ENCODE data around the gene LRBA.
"Not testable (repeated sequence)": the region's sequence is repeated elsewhere in the genome, so short reads cannot be mapped to it uniquely, and the experiment has no call there.

The LRBA gene

GRCh38 chr4:151014521-151015458 is at the start of gene LRBA:
Gene LRBA (minus strand): TSS chr4:151015284. CDS start chr4:151014642, 642 bp downstream.
- no peaks in the 10 kb centered on the region for H3K9me3 Mint-ChIP-seq
- peaks cover 22% of the 10 kb centered on the region for H3K4me1 Mint-ChIP-seq (ENCODE audit: low read depth)
- peak within 1 kb of the TSS; percentile 100 for H3K27ac Mint-ChIP-seq
- H3K36me3 Mint-ChIP-seq (ENCODE audit: low read depth): peaks cover 2% of the 10 kb centered on the region
- peak within 1 kb of the TSS; percentile 100 for H3K4me3 Mint-ChIP-seq
- H3K27me3 Mint-ChIP-seq (ENCODE audit: low read depth): no peaks in the 10 kb centered on the region

- H3K9me3 Mint-ChIP-seq; H3K27me3 Mint-ChIP-seq (ENCODE audit: low read depth); H3K36me3 Mint-ChIP-seq (ENCODE audit: low read depth); H3K4me1 Mint-ChIP-seq (ENCODE audit: low read depth); H3K4me3 Mint-ChIP-seq; H3K27ac Mint-ChIP-seq: not testable (repeated sequence)
These were observed 48.1 kb upstream of the LRBA start for GRCh38 chr4:151063143-151063542.

GRCh38 chr4:151055539-151055938 is 40.5 kb upstream of the LRBA start:
- Mint-ChIP-seq H3K27ac (no peak overlapping the region), H3K4me3 (no peak overlapping the region), H3K27me3 (ENCODE audit: low read depth) (no peaks in the 10 kb centered on the region), H3K4me1 (ENCODE audit: low read depth) (no peaks in the 10 kb centered on the region), H3K36me3 (ENCODE audit: low read depth) (no peaks in the 10 kb centered on the region), H3K9me3 (no peaks in the 10 kb centered on the region)

GRCh38 chr4:151052785-151053184 is 37.7 kb upstream of the LRBA start:
- no peaks in the 10 kb centered on the region for H3K9me3 Mint-ChIP-seq
- no peaks in the 10 kb centered on the region for H3K4me1 Mint-ChIP-seq (ENCODE audit: low read depth)
- no peak overlapping the region for H3K27ac Mint-ChIP-seq
- H3K36me3 Mint-ChIP-seq (ENCODE audit: low read depth): no peaks in the 10 kb centered on the region
- H3K4me3 Mint-ChIP-seq: no peak overlapping the region
- no peaks in the 10 kb centered on the region for H3K27me3 Mint-ChIP-seq (ENCODE audit: low read depth)

GRCh38 chr4:151049430-151049884 is 34.4 kb upstream of the LRBA start:
- Mint-ChIP-seq H3K4me1 (ENCODE audit: low read depth) (no peaks in the 10 kb centered on the region), H3K36me3 (ENCODE audit: low read depth) (no peaks in the 10 kb centered on the region), H3K27ac (no peak overlapping the region), H3K27me3 (ENCODE audit: low read depth) (no peaks in the 10 kb centered on the region), H3K4me3 (no peak overlapping the region), H3K9me3 (no peaks in the 10 kb centered on the region)

GRCh38 chr4:151048913-151049312 is 33.8 kb upstream of the LRBA start:
- H3K4me3 Mint-ChIP-seq: no peak overlapping the region

GRCh38 chr4:151046609-151047008 is 31.5 kb upstream of the LRBA start:
- Mint-ChIP-seq H3K4me3 (no peak overlapping the region), H3K9me3 (no peaks in the 10 kb centered on the region), H3K27me3 (ENCODE audit: low read depth) (no peaks in the 10 kb centered on the region), H3K4me1 (ENCODE audit: low read depth) (no peaks in the 10 kb centered on the region), H3K27ac (no peak overlapping the region), H3K36me3 (ENCODE audit: low read depth) (no peaks in the 10 kb centered on the region)

More at GRCh38 chr4:151048913-151049312, 33.8 kb upstream of the LRBA start:
- Mint-ChIP-seq H3K27me3 (ENCODE audit: low read depth) (no peaks in the 10 kb centered on the region), H3K9me3 (no peaks in the 10 kb centered on the region), H3K4me1 (ENCODE audit: low read depth) (no peaks in the 10 kb centered on the region), H3K36me3 (ENCODE audit: low read depth) (no peaks in the 10 kb centered on the region), H3K27ac (no peak overlapping the region)

- Mint-ChIP-seq H3K36me3 (ENCODE audit: low read depth) (no peaks in the 10 kb centered on the region), H3K27ac (no peak overlapping the region), H3K27me3 (ENCODE audit: low read depth) (no peaks in the 10 kb centered on the region), H3K4me1 (ENCODE audit: low read depth) (no peaks in the 10 kb centered on the region), H3K9me3 (no peaks in the 10 kb centered on the region), H3K4me3 (no peak overlapping the region)
These were observed 30.8 kb upstream of the LRBA start for GRCh38 chr4:151045907-151046306.

- H3K27ac Mint-ChIP-seq: no peak overlapping the region
- H3K27me3 Mint-ChIP-seq (ENCODE audit: low read depth): no peaks in the 10 kb centered on the region
- H3K4me3 Mint-ChIP-seq: no peak overlapping the region
- H3K36me3 Mint-ChIP-seq (ENCODE audit: low read depth): no peaks in the 10 kb centered on the region
- no peaks in the 10 kb centered on the region for H3K9me3 Mint-ChIP-seq
- no peaks in the 10 kb centered on the region for H3K4me1 Mint-ChIP-seq (ENCODE audit: low read depth)
These were observed 28.9 kb upstream of the LRBA start for GRCh38 chr4:151043803-151044515.

GRCh38 chr4:151039733-151040132 is 24.6 kb upstream of the LRBA start:
- H3K27me3 Mint-ChIP-seq (ENCODE audit: low read depth): no peaks in the 10 kb centered on the region
- no peaks in the 10 kb centered on the region for H3K36me3 Mint-ChIP-seq (ENCODE audit: low read depth)
- H3K4me3 Mint-ChIP-seq: no peak overlapping the region
- H3K4me1 Mint-ChIP-seq (ENCODE audit: low read depth): peaks cover 3% of the 10 kb centered on the region
- no peaks in the 10 kb centered on the region for H3K9me3 Mint-ChIP-seq
- H3K27ac Mint-ChIP-seq: no peak overlapping the region

GRCh38 chr4:151038452-151039157 is 23.5 kb upstream of the LRBA start:
- Mint-ChIP-seq H3K36me3 (ENCODE audit: low read depth) (no peaks in the 10 kb centered on the region), H3K9me3 (no peaks in the 10 kb centered on the region), H3K4me1 (ENCODE audit: low read depth) (peaks cover 5% of the 10 kb centered on the region), H3K27me3 (ENCODE audit: low read depth) (no peaks in the 10 kb centered on the region), H3K27ac (no peak overlapping the region), H3K4me3 (no peak overlapping the region)

GRCh38 chr4:151035911-151036310 is 20.8 kb upstream of the LRBA start:
- Mint-ChIP-seq H3K4me1 (ENCODE audit: low read depth) (peaks cover 12% of the 10 kb centered on the region), H3K27me3 (ENCODE audit: low read depth) (no peaks in the 10 kb centered on the region), H3K9me3 (no peaks in the 10 kb centered on the region), H3K4me3 (no peak overlapping the region), H3K36me3 (ENCODE audit: low read depth) (no peaks in the 10 kb centered on the region), H3K27ac (no peak overlapping the region)

- H3K36me3 Mint-ChIP-seq (ENCODE audit: low read depth): no peaks in the 10 kb centered on the region
- H3K27ac Mint-ChIP-seq: no peak overlapping the region
- peaks cover 14% of the 10 kb centered on the region for H3K4me1 Mint-ChIP-seq (ENCODE audit: low read depth)
- H3K4me3 Mint-ChIP-seq: no peak overlapping the region
- no peaks in the 10 kb centered on the region for H3K27me3 Mint-ChIP-seq (ENCODE audit: low read depth)
- no peaks in the 10 kb centered on the region for H3K9me3 Mint-ChIP-seq
These were observed 20.2 kb upstream of the LRBA start for GRCh38 chr4:151035328-151035727.

GRCh38 chr4:151034829-151035228 is 19.7 kb upstream of the LRBA start:
- no peak overlapping the region for H3K4me3 Mint-ChIP-seq
- H3K36me3 Mint-ChIP-seq (ENCODE audit: low read depth): no peaks in the 10 kb centered on the region
- H3K9me3 Mint-ChIP-seq: no peaks in the 10 kb centered on the region
- H3K27me3 Mint-ChIP-seq (ENCODE audit: low read depth): no peaks in the 10 kb centered on the region
- H3K27ac Mint-ChIP-seq: no peak overlapping the region
- peaks cover 18% of the 10 kb centered on the region for H3K4me1 Mint-ChIP-seq (ENCODE audit: low read depth)

All from T-helper 1 cell treated with Interleukin-12 subunit alpha and Interleukin-12 subunit beta and Interleukin-4 antibody, amounts not matched to agents 30 μg/mL and 1 μg/mL, for 36 hours (primary cell).